ENCODE results near the gene DNAJC10.
"Not testable (repeated sequence)": the region's sequence is repeated elsewhere in the genome, so short reads cannot be mapped to it uniquely, and the experiment has no call there.

Gene DNAJC10

GRCh38 chr2:182672466-182673165 lies 43.4 kb upstream of the DNAJC10 start:
- no peak overlapping the region for H3K4me3 ChIP-seq (ENCODE audit: low read depth, low read length)
- DNase-seq (ENCODE audit: low read depth), result no peak
- TF ChIP-seq MYC (IDR thresholded peaks at IDR 0.05; ENCODE audit: low read depth, low read length) (no peak), MAX (IDR thresholded peaks at IDR 0.05; ENCODE audit: low read depth, low read length) (no peak), POLR2A (IDR thresholded peaks at IDR 0.05; ENCODE audit: extremely low read depth, insufficient read length) (no peak)
- TF ChIP-seq, protein P1, sequence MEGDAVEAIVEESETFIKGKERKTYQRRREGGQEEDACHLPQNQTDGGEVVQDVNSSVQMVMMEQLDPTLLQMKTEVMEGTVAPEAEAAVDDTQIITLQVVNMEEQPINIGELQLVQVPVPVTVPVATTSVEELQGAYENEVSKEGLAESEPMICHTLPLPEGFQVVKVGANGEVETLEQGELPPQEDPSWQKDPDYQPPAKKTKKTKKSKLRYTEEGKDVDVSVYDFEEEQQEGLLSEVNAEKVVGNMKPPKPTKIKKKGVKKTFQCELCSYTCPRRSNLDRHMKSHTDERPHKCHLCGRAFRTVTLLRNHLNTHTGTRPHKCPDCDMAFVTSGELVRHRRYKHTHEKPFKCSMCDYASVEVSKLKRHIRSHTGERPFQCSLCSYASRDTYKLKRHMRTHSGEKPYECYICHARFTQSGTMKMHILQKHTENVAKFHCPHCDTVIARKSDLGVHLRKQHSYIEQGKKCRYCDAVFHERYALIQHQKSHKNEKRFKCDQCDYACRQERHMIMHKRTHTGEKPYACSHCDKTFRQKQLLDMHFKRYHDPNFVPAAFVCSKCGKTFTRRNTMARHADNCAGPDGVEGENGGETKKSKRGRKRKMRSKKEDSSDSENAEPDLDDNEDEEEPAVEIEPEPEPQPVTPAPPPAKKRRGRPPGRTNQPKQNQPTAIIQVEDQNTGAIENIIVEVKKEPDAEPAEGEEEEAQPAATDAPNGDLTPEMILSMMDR (IDR thresholded peaks at IDR 0.05; ENCODE audit: low read depth, low read length), result no peak

- no peak overlapping the region for H3K4me3 ChIP-seq (ENCODE audit: low read depth, low read length)
- no peak for DNase-seq (ENCODE audit: low read depth)
- TF ChIP-seq, protein P1 (IDR thresholded peaks at IDR 0.05; ENCODE audit: low read depth, low read length), result no peak
- TF ChIP-seq MAX (IDR thresholded peaks at IDR 0.05; ENCODE audit: low read depth, low read length), result no peak
Measured at GRCh38 chr2:182680837-182681236, 35.2 kb upstream of the DNAJC10 start.

GRCh38 chr2:182682210-182682609 lies 33.8 kb upstream of the DNAJC10 start:
- no peak overlapping the region for H3K4me3 ChIP-seq (ENCODE audit: low read depth, low read length)
- TF ChIP-seq, protein P1 (IDR thresholded peaks at IDR 0.05; ENCODE audit: low read depth, low read length), result no peak
- TF ChIP-seq MAX (IDR thresholded peaks at IDR 0.05; ENCODE audit: low read depth, low read length) (no peak), POLR2A (IDR thresholded peaks at IDR 0.05; ENCODE audit: extremely low read depth, insufficient read length) (no peak), MYC (IDR thresholded peaks at IDR 0.05; ENCODE audit: low read depth, low read length) (no peak)
- DNase-seq (ENCODE audit: low read depth), result peak; percentile 8

DNA sequence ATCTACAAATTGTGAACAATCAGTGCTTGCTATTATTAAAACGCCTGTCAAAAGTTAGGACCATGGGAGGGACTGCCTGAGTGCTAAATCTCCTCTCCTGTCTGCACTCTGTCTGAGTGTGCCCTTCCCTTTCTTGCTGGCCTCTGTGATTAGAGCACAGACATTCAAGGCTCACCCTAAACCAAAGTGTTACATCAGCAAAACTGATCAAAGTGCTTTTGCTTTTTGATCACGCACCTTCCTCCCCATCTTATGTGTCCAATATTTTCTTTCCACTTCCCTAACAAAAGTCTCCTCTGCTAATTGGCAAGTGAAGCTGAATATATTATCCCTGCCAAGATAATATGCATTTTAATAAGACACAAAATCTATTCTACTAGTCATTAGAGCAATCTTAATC lies 30.5 kb upstream of the DNAJC10 start:
- TF ChIP-seq MAX (IDR thresholded peaks at IDR 0.05; ENCODE audit: low read depth, low read length) (no peak), POLR2A (IDR thresholded peaks at IDR 0.05; ENCODE audit: extremely low read depth, insufficient read length) (no peak), MYC (IDR thresholded peaks at IDR 0.05; ENCODE audit: low read depth, low read length) (no peak)
- TF ChIP-seq, protein P1 (IDR thresholded peaks at IDR 0.05; ENCODE audit: low read depth, low read length), result no peak
- no peak for DNase-seq (ENCODE audit: low read depth)
- H3K4me3 ChIP-seq (ENCODE audit: low read depth, low read length), result no peak overlapping the region

DNA sequence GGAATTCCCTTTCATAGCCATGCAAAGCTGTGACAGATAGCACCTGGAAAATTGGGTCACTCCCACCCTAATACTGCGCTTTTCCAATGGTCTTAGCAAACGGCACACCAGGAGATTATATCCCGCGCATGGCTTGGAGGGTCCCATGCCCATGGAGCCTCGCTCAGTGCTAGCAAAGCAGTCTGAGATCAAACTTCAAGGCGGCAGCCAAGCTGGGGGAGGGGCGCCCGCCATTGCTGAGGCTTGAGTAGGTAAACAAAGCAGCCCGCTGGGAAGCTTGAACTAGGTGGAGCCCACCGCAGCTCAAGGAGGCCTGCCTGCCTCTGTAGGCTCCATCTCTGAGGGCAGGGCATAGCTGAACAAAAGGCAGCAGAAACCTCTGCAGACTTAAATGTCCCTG lies 29.3 kb upstream of the DNAJC10 start:
- DNase-seq (ENCODE audit: low read depth); H3K4me3 ChIP-seq (ENCODE audit: low read depth, low read length): not testable (repeated sequence)

DNA sequence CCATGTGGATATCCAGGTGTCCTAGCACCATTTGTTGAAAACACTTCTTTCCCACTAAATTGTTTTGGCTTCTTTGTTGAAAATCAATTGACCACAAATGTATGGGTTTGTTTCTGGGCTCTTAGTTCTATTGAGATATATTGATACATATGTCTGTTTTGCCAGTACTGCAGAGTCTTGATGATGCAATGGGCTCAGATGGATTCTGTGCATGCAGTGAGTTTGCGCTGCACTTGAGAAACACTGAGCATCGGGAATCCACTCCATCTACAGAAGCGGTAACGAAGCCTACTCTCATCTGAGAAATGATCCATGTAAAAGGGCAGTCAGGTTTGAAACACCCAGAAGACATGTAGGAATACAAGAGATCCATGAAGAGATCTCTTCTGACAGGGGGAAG lies 21.9 kb upstream of the DNAJC10 start:
- H3K4me3 ChIP-seq (ENCODE audit: low read depth, low read length), result no peak overlapping the region
- no peak for DNase-seq (ENCODE audit: low read depth)
- no peak for TF ChIP-seq MYC (IDR thresholded peaks at IDR 0.05; ENCODE audit: low read depth, low read length)
- TF ChIP-seq, protein P1 (IDR thresholded peaks at IDR 0.05; ENCODE audit: low read depth, low read length), result no peak
- TF ChIP-seq MAX (IDR thresholded peaks at IDR 0.05; ENCODE audit: low read depth, low read length), result no peak
- TF ChIP-seq POLR2A (IDR thresholded peaks at IDR 0.05; ENCODE audit: extremely low read depth, insufficient read length), result no peak
